ENCODE results near the gene BSND. TPM values are rescaled to one million over a fixed set of nuclear protein-coding genes. Genes with fewer than 3 reads are reported as not detected.

The BSND gene
- total RNA-seq (2021) (0.30 to 0.42 TPM (median 0.37 TPM) in 3 replicates), Bru-seq, nascent RNA (percentile 24 among the genes with signal in this experiment)
- long read RNA-seq, experiment 1, partial matches to known transcripts: 0 of 1 reads
- long read RNA-seq, experiment 1, other reads (novel, unspliced or antisense): 1 of 1 reads
- long read RNA-seq, experiment 2: 0 reads
- long read RNA-seq, experiment 3: 0 reads

- peaks cover 58% of the 10 kb centered on the region for H3K27me3 Mint-ChIP-seq (ENCODE audit: low read depth)
- TF ChIP-seq ZBTB43 (CRISPR knock-in tag; IDR thresholded peaks at IDR 0.05) (no peak), ZNF263 (CRISPR knock-in tag; IDR thresholded peaks at IDR 0.05; ENCODE audit: low read depth) (no peak), ATF6 (CRISPR knock-in tag; IDR thresholded peaks at IDR 0.05) (no peak), IRF2 (CRISPR knock-in tag; IDR thresholded peaks at IDR 0.05; ENCODE audit: borderline replicate concordance, low read depth) (no peak), MYBL2 (CRISPR knock-in tag; IDR thresholded peaks at IDR 0.05) (no peak), ETV6 (CRISPR knock-in tag; IDR thresholded peaks at IDR 0.05) (no peak), TCF7 (CRISPR knock-in tag; IDR thresholded peaks at IDR 0.05; ENCODE audit: low read depth) (no peak), ESRRA (CRISPR knock-in tag; IDR thresholded peaks at IDR 0.05; ENCODE audit: borderline replicate concordance) (no peak), CREB1 (CRISPR knock-in tag; IDR thresholded peaks at IDR 0.05) (no peak), CBFB (CRISPR knock-in tag; IDR thresholded peaks at IDR 0.05; ENCODE audit: low read depth) (no peak), PRDM15 (CRISPR knock-in tag; IDR thresholded peaks at IDR 0.05) (no peak), FOXJ3 (CRISPR knock-in tag; IDR thresholded peaks at IDR 0.05; ENCODE audit: borderline replicate concordance) (no peak), ZNF219 (CRISPR knock-in tag; IDR thresholded peaks at IDR 0.05; ENCODE audit: borderline replicate concordance) (no peak), MXD4 (CRISPR knock-in tag; IDR thresholded peaks at IDR 0.05; ENCODE audit: borderline replicate concordance) (no peak), USF1 (CRISPR knock-in tag; IDR thresholded peaks at IDR 0.05) (no peak), MLX (CRISPR knock-in tag; IDR thresholded peaks at IDR 0.05) (no peak), FOXP1 (CRISPR knock-in tag; IDR thresholded peaks at IDR 0.05; ENCODE audit: borderline replicate concordance) (no peak), ARID4B (CRISPR knock-in tag; IDR thresholded peaks at IDR 0.05; ENCODE audit: borderline replicate concordance) (no peak)
- no peak within 1 kb of the TSS for H3K27ac Mint-ChIP-seq
- no peak within 1 kb of the TSS for H3K4me3 Mint-ChIP-seq
- no peaks in the 10 kb centered on the region for H3K36me3 Mint-ChIP-seq
- ChIA-PET POLR2A (no interaction called here), CTCF (interaction anchor here (0.8 to 11.2 kb wide), 6 partner anchors 9 to 198 kb away, joined by 3 to 373 read pairs (median 28); partner anchors contain the start of gene TTC22)
- peaks cover 3% of the 10 kb centered on the region; the same call in 1 of the 2 replicates for H3K9me3 Mint-ChIP-seq
- DNase-seq (ENCODE audit: low spot score): no peak
- peaks cover 41% of the 10 kb centered on the region for H3K4me1 Mint-ChIP-seq
- no peak for ATAC-seq
These were observed at the start of gene BSND for GRCh38 chr1:54998677-54999076. Gene BSND (plus strand): TSS chr1:54998933. CDS start chr1:54999187, 254 bp downstream.
